Astrocyte (in vitro differentiated cells and primary cell): ENCODE data around the gene ALB. TPM values are rescaled to one million over a fixed set of nuclear protein-coding genes. Genes with fewer than 3 reads are reported as not detected.

ENCODE experiments used
- DNase-seq: peaks from one replicate; pipeline ENCODE4 v3.0.0-alpha.2; 2010; ENCODE audit warnings: low read depth
- FAIRE-seq: peaks from 2 replicates; lab custom pipeline; 2011; peaks lifted over from hg19 to GRCh38; lab: Jason Lieb, UNC
- H2AFZ ChIP-seq: 2 replicates; pipeline ENCODE4 v1.6.0; 2012; ENCODE audit warnings: low read depth, low read length, inconsistent platforms
- H3K27ac ChIP-seq: 2 replicates; pipeline ENCODE4 v1.5.1; 2011; ENCODE audit warnings: low read depth, low read length, inconsistent platforms
- H3K27me3 ChIP-seq: 2 replicates; pipeline ENCODE4 v1.6.0; 2011; ENCODE audit warnings: low read length, inconsistent platforms; ENCODE audit not compliant: insufficient read depth
- H3K36me3 ChIP-seq: 2 replicates; pipeline ENCODE4 v1.5.1; 2011; ENCODE audit warnings: low read length, inconsistent platforms; ENCODE audit not compliant: insufficient read depth
- H3K4me1 ChIP-seq: 2 replicates; pipeline ENCODE4 v1.5.1; 2011; ENCODE audit warnings: low read length, inconsistent platforms; ENCODE audit not compliant: insufficient read depth
- H3K4me2 ChIP-seq: 2 replicates; pipeline ENCODE4 v1.6.0; 2012; ENCODE audit warnings: low read length, inconsistent platforms
- H3K4me3 ChIP-seq: 2 replicates; pipeline ENCODE4 v1.5.1; 2011; ENCODE audit warnings: low read depth, mild to moderate bottlenecking, low read length, inconsistent platforms; ENCODE audit not compliant: insufficient read depth
- H3K79me2 ChIP-seq: 2 replicates; pipeline ENCODE4 v1.6.0; 2012; ENCODE audit warnings: mild to moderate bottlenecking, low read length, inconsistent platforms; ENCODE audit not compliant: insufficient read depth
- H3K9ac ChIP-seq: 2 replicates; pipeline ENCODE4 v1.6.0; 2012; ENCODE audit warnings: mild to moderate bottlenecking, low read length, inconsistent platforms
- H3K9me3 ChIP-seq: 2 replicates; pipeline ENCODE4 v1.5.1; 2012; ENCODE audit warnings: low read depth, mild to moderate bottlenecking, low read length, inconsistent platforms; ENCODE audit not compliant: insufficient read depth
- H4K20me1 ChIP-seq: 2 replicates; pipeline ENCODE4 v1.6.0; 2012; ENCODE audit warnings: low read length, inconsistent platforms; ENCODE audit not compliant: insufficient read depth
- H3K27ac Mint-ChIP-seq: one replicate; pipeline ENCODE4 v1.8.0; 2021; ENCODE audit warnings: mild to moderate bottlenecking, mixed read lengths; ENCODE audit not compliant: unreplicated experiment
- H3K27me3 Mint-ChIP-seq: one replicate; pipeline ENCODE4 v1.8.0; 2021; ENCODE audit warnings: low read depth, mixed read lengths; ENCODE audit not compliant: unreplicated experiment
- H3K36me3 Mint-ChIP-seq: one replicate; pipeline ENCODE4 v1.8.0; 2021; ENCODE audit warnings: low read depth, mixed read lengths; ENCODE audit not compliant: unreplicated experiment
- H3K4me1 Mint-ChIP-seq: one replicate; pipeline ENCODE4 v1.8.0; 2021; ENCODE audit warnings: low read depth, mixed read lengths; ENCODE audit not compliant: unreplicated experiment
- H3K4me3 Mint-ChIP-seq: one replicate; pipeline ENCODE4 v1.8.0; 2021; ENCODE audit warnings: mild to moderate bottlenecking, moderate library complexity, mixed read lengths; ENCODE audit not compliant: unreplicated experiment
- H3K9me3 Mint-ChIP-seq: one replicate; pipeline ENCODE4 v1.8.0; 2021; ENCODE audit warnings: mild to moderate bottlenecking, mixed read lengths; ENCODE audit not compliant: unreplicated experiment
- CTCF ChIP-seq: IDR thresholded peaks from 2 replicates; pipeline ENCODE4 v1.5.1; 2011; ENCODE audit warnings: low read depth, mild to moderate bottlenecking, inconsistent platforms, low read length, moderate library complexity; ENCODE audit not compliant: insufficient read depth
- EZH2 ChIP-seq: IDR thresholded peaks from 2 replicates; pipeline ENCODE4 v1.6.1; 2012; ENCODE audit warnings: mild to moderate bottlenecking, low read length, inconsistent platforms; ENCODE audit not compliant: insufficient read depth
- total RNA-seq: library from RNA; stranded (reverse); gene quantifications from 2 replicates; pipeline ENCODE4 v1.2.1, GENCODE V29; 2021

Gene ALB
- total RNA-seq, 1 donor from 2014 or later, result not detected

DNA sequence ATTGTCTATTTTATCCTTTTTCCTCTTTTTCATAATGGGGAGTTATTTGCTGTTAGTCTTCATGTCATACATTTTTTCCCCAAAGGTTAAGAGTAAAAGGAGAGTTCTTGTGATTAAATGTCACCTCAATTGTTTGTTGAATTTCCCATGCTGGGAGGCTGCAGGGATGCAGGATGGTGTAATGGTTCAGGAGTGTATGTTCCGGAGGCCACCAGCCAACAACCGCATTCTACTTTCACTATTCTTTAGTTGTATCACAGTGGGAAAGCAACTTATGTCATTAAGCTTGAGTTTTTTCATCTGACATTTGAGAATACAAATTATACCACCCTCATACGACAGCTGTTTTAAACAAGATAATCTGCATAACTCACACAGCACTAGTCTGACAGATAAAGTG, 47.3 kb downstream of the ALB start:
- TF ChIP-seq CTCF (no peak), EZH2 (no peak)
- Histone ChIP-seq H3K9me3 (no peaks in the 10 kb centered on the region), H3K27ac (peak overlapping the region; percentile 97), H2AFZ (no peak overlapping the region), H3K36me3 (no peaks in the 10 kb centered on the region), H3K79me2 (no peaks in the 10 kb centered on the region), H3K27me3 (no peaks in the 10 kb centered on the region), H3K4me1 (peaks cover 22% of the 10 kb centered on the region), H4K20me1 (no peaks in the 10 kb centered on the region), H3K9ac (peak overlapping the region; percentile 69), H3K4me3 (no peak overlapping the region), H3K4me2 (peak overlapping the region; percentile 79)
- Mint-ChIP-seq H3K4me3 (peak overlapping the region; percentile 17), H3K27ac (peak overlapping the region; percentile 97), H3K36me3 (no peaks in the 10 kb centered on the region), H3K27me3 (no peaks in the 10 kb centered on the region), H3K4me1 (peaks cover 40% of the 10 kb centered on the region), H3K9me3 (peaks cover 2% of the 10 kb centered on the region)
- FAIRE-seq (no peak), DNase-seq (peak; percentile 85)

DNA sequence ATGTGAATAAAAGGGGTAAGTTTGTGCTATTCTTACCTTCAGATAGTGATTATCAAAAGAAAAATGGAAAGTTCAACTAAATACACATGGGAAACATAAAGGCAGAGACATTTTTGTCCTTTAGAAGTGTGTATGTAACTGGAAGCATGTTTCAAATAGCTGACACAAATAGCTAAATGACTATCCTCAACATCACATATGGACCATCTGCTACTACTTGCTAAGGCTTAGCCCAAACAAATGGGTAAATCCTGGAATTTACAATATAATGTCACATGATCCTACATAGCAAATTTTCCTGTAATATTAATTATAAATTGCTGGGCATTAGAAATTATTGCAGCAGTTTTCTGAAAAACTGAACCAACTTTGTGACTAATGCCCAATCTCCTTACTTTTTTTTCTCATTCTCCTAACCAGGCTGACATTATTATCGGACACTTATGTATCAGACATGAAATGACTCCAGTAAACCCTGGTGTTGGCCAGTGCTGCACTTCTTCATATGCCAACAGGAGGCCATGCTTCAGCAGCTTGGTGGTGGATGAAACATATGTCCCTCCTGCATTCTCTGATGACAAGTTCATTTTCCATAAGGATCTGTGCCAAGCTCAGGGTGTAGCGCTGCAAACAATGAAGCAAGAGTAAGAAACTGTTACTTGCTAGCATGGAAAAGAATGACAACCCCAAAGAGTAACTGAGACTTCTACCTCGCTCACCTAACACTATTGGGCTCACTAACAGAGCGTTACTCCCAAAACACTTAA, 48.1 kb downstream of the ALB start:
- H3K4me2 ChIP-seq, result no peak overlapping the region
- Mint-ChIP-seq H3K27me3 (no peaks in the 10 kb centered on the region), H3K9me3 (peaks cover 3% of the 10 kb centered on the region), H3K27ac (peak overlapping the region; percentile 97), H3K4me3 (no peak overlapping the region), H3K36me3 (no peaks in the 10 kb centered on the region), H3K4me1 (peaks cover 40% of the 10 kb centered on the region)
- no peaks in the 10 kb centered on the region for H3K36me3 ChIP-seq
- TF ChIP-seq CTCF (no peak), EZH2 (no peak)
- peaks cover 22% of the 10 kb centered on the region for H3K4me1 ChIP-seq
- no peaks in the 10 kb centered on the region for H3K79me2 ChIP-seq
- H3K27me3 ChIP-seq, result no peaks in the 10 kb centered on the region
- H3K27ac ChIP-seq, result peak overlapping the region; percentile 97
- no peaks in the 10 kb centered on the region for H4K20me1 ChIP-seq
- H3K9me3 ChIP-seq, result no peaks in the 10 kb centered on the region
- H2AFZ ChIP-seq, result no peak overlapping the region
- FAIRE-seq (no peak), DNase-seq (no peak)
- no peak overlapping the region for H3K9ac ChIP-seq
- no peak overlapping the region for H3K4me3 ChIP-seq
